ENCODE results near the gene CRYZL1. TPM values are rescaled to one million over a fixed set of nuclear protein-coding genes. Genes with fewer than 3 reads are reported as not detected.
A peak's percentile ranks its signal among the peaks of the same experiment; 100 is the strongest.

CRYZL1 gene
- total RNA-seq, 4 donors from 2014 or later, result 30.8 to 172 (median 48.5) TPM

GRCh38 chr21:33544451-33545195, 96.9 kb downstream of the CRYZL1 start:
- Histone ChIP-seq H3K27ac (peak overlapping the region in 1 of 4 donors; percentile 87), H3K36me3 (peaks cover 0 to 33% (median 0%) of the 10 kb centered on the region in 3 donors), H3K4me1 (peaks cover 0 to 32% (median 9%) of the 10 kb centered on the region in 4 donors)

GRCh38 chr21:33543505-33544129, 97.9 kb downstream of the CRYZL1 start:
- peaks cover 0 to 28% (median 0%) of the 10 kb centered on the region in 3 donors for H3K36me3 ChIP-seq
- DNase-seq, result peak in 2 of 3 donors; percentile 46 to 82
- peaks cover 0 to 32% (median 9%) of the 10 kb centered on the region in 4 donors for H3K4me1 ChIP-seq
- H3K27me3 ChIP-seq, result no peaks in the 10 kb centered on the region
- TF ChIP-seq POLR2A (IDR thresholded peaks at IDR 0.05) (no peak), CTCF (IDR thresholded peaks at IDR 0.05) (no peak)
- peak overlapping the region; percentile 71 to 85 (median 78) for H3K4me3 ChIP-seq
- H3K9me3 ChIP-seq, result no peaks in the 10 kb centered on the region
- H3K27ac ChIP-seq, result peak overlapping the region; percentile 87 to 100 (median 98)

More at GRCh38 chr21:33544451-33545195, 96.9 kb downstream of the CRYZL1 start:
- TF ChIP-seq CTCF (IDR thresholded peaks at IDR 0.05) (no peak), POLR2A (IDR thresholded peaks at IDR 0.05) (no peak)
- no peaks in the 10 kb centered on the region for H3K9me3 ChIP-seq
- H3K27me3 ChIP-seq, result no peaks in the 10 kb centered on the region
- H3K4me3 ChIP-seq, result peak overlapping the region; percentile 71 to 85 (median 78)
- no peak for DNase-seq

GRCh38 chr21:33542640-33543504, 98.7 kb downstream of the CRYZL1 start, which contains the start of gene SON:
Gene SON, plus strand, starts transcription at chr21:33543038. Its CDS starts 55 bp downstream, at chr21:33543093.
- peak within 1 kb of the TSS; percentile 71 to 85 (median 78) for H3K4me3 ChIP-seq
- peaks cover 0 to 32% (median 9%) of the 10 kb centered on the region in 4 donors for H3K4me1 ChIP-seq
- peaks cover 0 to 28% (median 0%) of the 10 kb centered on the region in 3 donors for H3K36me3 ChIP-seq
- no peaks in the 10 kb centered on the region for H3K9me3 ChIP-seq
- no peaks in the 10 kb centered on the region for H3K27me3 ChIP-seq
- H3K27ac ChIP-seq, result peak within 1 kb of the TSS; percentile 87 to 100 (median 98)
- DNase-seq, result peak; percentile 98 to 99 (median 98)
- TF ChIP-seq POLR2A (IDR thresholded peaks at IDR 0.05), result peak; percentile 93 to 97
- no peak for TF ChIP-seq CTCF (IDR thresholded peaks at IDR 0.05)

GRCh38 chr21:33541756-33542639, 99.5 kb downstream of the CRYZL1 start, which contains the start of gene GART:
Gene GART, minus strand, starts transcription at chr21:33542117. Its CDS starts 2,802 bp downstream, at chr21:33539315.
- TF ChIP-seq POLR2A (IDR thresholded peaks at IDR 0.05) (peak; percentile 52 to 70), CTCF (IDR thresholded peaks at IDR 0.05) (peak in 1 of 6 experiments; percentile 5)
- H3K36me3 ChIP-seq, result peaks cover 0 to 29% (median 0%) of the 10 kb centered on the region in 3 donors
- H3K4me1 ChIP-seq, result peaks cover 0 to 31% (median 9%) of the 10 kb centered on the region in 4 donors
- peak; percentile 82 to 92 (median 91) for DNase-seq
- H3K27ac ChIP-seq, result peak within 1 kb of the TSS; percentile 87 to 100 (median 98)
- H3K9me3 ChIP-seq, result no peaks in the 10 kb centered on the region
- H3K4me3 ChIP-seq, result peak within 1 kb of the TSS; percentile 71 to 85 (median 78)
- no peaks in the 10 kb centered on the region for H3K27me3 ChIP-seq

Measured in Peyer's patch (tissue), 4 donors.